Femur (tissue), 1 donor: ENCODE data around the gene JAM2.
"Not testable (repeated sequence)": the region's sequence is repeated elsewhere in the genome, so short reads cannot be mapped to it uniquely, and the experiment has no call there.

Source experiments
- DNase-seq: peaks from one replicate; pipeline ENCODE4 v3.0.0-alpha.2; 2017

The JAM2 gene

DNA sequence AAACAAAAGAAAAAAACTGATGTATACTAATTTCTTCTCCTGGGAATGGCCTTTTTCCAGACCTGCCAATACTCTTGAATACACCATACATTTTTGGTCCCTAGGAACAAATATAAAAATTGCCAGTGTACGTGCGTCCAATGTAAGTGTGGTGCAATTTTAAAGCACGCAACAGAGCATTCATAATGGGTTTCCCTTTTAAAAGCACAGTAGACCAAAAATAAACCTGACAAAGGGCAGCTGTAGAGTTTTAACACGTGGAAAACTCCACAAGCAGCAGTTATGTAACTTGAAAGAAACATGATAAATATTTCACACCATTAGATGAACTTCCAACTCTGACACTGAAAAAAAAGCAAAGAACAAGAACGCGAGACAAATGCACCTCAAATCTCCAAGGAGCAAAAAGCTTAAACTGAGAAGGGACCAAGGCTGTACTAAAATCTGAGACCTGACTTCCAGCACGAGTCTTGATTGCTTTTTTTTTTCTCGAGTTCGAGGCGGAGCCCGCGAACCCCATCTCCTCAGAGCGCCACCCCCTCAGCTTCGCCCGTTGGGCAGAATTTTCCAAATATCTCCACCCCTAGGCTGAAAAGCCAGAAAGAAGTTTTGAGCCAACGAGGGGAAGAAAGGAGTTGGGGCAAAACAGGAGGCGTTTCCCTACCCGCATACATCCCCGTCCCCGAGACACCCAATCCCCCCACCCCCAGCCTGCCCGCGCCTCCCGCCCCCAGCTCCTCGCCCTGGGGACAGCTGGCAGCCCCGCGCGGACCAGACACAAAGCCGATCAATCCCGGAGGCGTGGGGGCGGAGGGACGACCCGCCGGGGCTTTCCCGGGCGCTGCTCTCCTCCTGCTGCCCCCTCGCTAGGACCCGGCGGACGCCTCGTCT, at the start of gene JAM2:
JAM2 (plus strand) TSS at position 599 of the 891 bp plus-strand sequence. CDS start 564 bp downstream, outside the sequence.
- DNase-seq = peak; percentile 70

DNA sequence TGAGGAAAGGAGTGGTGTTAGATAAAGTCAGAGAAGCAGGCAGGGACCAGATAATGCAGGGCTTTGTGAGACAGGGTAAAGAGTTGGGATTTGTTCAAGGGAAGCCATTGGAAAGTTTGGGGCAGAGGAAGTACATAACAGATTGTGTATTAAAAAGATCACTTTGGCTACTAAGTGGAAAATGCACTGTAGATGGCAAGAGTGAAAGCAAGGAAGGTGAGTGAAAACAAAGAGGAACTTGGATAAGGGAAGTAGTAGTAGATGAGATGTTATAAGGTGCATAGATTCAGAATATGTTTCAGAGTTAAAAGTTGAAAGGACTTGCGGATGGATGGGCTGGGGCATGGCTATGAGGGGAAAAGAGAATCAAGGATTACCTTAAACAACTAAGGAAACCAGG, 49.2 kb upstream of the JAM2 start:
- no peak for DNase-seq

DNA sequence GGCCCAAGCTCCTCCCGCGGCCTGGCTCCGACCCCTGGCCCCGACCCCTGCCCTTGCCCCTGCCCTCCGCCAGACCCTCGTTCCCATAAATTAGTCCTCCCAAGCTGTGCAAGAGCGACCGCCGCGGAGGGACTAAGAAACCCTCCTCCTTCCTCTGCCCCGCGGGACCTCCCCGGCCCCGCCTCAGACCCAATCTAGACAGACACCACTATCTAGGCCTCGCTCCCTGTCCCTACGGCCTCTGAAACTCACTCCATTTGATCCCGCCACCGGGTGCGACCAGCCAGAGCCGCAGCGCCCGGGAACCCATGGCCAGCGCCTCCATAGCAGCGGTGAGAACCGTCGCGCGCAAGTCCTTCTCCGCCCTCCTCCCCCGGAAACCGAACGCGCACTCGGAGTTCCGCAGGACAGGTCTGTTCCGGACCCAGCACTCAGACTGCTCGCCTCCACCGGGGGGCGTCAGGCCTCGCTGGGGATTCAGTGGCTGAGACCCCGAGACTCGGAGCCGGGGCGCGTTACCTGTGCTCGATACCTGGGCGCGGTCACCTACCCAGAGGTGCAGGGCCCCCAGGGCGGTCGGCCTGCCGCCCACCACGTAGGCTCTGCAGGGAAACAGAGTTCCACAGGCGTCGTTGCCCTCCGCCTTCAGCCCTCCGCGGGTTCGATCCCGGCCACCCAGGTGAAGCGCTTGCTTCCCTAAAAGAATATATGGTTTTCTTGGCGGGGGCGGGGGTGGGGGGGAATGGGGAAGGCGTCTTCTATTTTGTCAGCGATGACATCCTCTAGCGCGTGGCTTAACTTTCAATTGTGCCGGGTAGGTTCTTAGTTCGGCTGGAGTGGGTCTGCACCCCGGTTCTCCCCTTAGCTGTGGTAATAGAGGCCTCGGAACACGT, 31.7 kb upstream of the JAM2 start, which contains the start of gene MRPL39:
MRPL39 (minus strand) TSS at position 331 of the 893 bp plus-strand sequence; CDS start at position 325, 6 bp downstream.
- DNase-seq = peak; percentile 94

GRCh38 chr21:25608044-25608737, 30.9 kb upstream of the JAM2 start:
- DNase-seq = peak; percentile 90

DNA sequence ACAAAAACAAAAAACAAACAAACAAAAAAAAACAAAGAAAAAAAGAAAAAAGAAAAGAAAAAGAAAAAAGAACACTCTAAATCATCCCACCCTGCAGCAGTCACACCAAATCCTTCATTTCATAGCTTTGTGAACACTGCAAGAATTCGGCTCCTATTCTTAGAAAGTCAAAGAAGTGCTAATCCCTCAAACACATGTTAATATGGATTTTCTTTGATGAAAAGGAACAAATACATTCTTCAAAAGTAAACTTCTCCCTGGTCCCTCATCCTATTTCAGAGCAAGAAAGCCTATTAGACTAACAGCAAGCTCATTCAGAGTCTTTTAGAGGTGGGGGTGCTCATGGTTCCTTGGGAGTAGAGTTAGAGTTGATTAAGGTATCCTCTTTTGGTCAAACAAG, 24.6 kb upstream of the JAM2 start:
- DNase-seq = no peak

GRCh38 chr21:25615880-25616279, 23.2 kb upstream of the JAM2 start:
- DNase-seq = no peak

DNA sequence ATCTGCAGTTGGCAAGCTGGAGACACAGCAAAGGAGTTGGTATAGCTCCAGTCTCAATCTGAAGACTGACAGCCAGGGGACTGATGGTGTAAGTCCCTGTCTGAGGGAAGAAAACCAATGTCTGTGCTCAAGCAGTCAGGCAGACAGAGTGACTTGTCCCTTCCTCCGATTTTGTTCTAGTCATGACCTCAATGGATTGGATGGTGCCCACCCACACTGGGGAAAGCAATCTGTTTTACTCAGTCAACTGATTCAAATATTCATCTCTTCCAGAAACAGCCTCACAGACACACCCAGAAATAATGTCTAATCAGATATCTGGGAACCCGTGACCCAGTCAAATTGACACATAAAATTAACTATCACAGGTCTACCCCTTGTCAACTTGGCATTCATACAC, 19.9 kb upstream of the JAM2 start:
- DNase-seq = no peak

DNA sequence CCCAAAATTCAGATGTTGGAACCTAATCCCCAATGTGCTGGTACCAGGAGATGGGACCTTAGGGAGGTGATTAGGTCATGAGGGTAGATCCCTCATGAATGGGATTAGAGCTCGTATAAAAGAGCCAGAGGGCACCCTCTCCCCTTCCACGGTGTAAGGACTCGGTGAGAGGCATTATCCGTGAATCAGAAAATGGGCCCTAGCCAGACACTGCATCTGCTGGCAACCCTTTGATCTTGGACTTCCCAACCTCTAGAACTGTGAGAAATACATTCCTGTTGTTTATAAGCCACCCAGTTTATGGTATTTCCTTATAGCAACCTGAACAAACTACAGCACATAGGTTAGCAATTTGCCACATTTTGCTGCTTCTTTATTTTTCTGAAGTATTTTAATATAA, 14.5 kb upstream of the JAM2 start:
- no peak for DNase-seq

- no peak for DNase-seq
These were observed 14.0 kb upstream of the JAM2 start for GRCh38 chr21:25625036-25625435.

- DNase-seq = not testable (repeated sequence)
These were observed 13.1 kb upstream of the JAM2 start for GRCh38 chr21:25625776-25626555.

DNA sequence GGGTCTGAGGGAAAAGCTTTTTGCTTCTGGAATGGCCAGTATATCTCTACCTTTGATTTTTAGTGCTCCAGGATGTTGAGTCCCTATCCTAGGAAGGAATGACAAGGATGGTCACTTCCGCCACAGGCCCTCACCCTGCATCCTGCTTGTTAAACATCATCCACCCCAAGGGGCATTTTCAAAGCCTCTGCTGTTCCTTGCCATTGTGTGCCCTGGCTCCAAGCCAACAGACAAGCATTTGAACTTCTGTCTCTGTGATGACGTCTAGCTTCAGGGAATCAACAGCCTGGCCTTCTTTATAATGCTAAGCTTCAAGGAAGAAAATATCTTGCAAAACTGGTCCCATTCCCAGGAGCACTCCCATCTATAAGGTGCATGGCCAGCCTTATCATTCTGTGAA, 12.3 kb upstream of the JAM2 start:
- DNase-seq = peak; percentile 29

DNA sequence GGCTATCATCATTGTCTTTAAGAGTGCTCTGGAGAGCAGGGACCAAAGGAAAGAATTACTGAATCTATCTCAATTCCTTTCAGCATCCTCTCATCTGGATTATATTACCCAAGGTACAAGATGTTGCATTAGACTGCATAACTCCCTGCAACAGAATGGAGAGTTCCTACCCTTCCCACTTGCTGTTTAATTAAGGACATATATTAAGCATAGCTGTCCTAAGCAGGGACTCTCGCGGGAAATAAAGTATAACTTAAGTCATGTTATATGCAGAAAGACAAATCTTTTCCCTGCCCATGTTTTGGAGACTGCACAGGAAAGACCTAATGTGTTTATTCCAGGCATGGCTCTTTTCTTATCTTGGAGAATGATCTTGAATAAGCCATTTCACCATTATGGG, 6.8 kb upstream of the JAM2 start:
- DNase-seq = no peak

DNA sequence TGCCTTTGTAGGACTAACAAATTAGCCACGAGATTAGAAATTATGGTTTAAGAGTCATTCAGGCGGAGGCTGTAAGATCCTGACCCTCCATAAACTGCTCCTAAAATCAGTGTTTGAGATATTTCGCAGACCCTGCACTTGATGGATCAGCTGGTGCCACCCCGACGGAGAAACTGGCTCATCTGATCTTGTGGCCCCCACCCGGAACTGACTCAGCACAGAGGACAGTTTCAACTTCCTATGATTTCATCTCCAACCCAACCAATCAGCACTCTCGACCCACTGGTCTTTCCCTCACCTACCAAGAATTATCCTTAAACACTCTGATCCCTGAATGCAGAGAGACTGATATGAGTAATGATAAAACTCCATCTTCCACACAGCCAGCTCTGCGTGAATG, 3.7 kb upstream of the JAM2 start:
- DNase-seq = no peak

DNA sequence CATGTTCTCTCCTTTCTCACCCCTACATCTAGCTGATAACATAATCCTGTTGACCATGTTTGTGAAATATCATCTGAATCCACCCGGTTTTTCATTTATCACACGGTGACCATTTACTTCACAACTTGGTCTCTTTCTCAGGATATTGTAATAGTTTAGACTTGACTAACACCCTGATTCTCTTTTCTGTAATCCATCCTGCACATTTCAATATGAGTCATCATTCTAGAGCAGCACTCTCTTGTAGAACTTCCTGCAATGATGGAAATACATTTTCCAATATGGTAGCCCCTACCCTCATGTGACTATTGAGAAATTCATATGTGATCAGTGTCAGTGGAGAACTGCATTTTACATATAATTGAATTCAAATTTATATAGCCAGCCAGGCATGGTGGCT, 2.3 kb upstream of the JAM2 start:
- no peak for DNase-seq

- no peak for DNase-seq
These were observed 1.0 kb upstream of the JAM2 start for GRCh38 chr21:25637851-25638659.

DNA sequence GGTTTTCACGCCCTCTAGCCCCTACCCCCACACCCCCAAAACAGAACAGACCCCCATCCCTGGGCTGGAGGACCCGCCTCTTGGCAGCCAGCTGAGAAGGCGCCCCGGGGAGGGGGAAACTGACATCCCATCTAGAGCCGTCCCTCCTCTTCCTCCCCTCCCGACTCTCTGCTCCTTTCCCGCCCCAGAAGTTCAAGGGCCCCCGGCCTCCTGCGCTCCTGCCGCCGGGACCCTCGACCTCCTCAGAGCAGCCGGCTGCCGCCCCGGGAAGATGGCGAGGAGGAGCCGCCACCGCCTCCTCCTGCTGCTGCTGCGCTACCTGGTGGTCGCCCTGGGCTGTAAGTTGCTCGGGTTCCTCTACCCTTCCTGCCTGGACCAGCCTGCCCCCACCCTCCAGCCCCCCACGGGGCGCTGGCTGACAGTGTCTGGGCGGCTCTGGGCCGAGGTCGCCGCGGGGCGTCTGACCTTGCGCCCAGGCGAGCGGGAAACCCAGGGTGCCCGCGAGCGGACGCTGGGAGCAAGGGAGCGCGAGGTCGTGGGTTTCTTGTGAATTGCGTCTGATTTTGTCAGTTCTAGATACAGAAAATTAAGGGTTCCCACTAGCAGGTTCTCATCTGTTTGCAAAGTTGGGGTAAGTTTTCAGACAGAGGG, 618 bp downstream of the JAM2 start:
- DNase-seq = peak; percentile 74

GRCh38 chr21:25640202-25640942, 1.3 kb downstream of the JAM2 start:
- peak; percentile 64 for DNase-seq

DNA sequence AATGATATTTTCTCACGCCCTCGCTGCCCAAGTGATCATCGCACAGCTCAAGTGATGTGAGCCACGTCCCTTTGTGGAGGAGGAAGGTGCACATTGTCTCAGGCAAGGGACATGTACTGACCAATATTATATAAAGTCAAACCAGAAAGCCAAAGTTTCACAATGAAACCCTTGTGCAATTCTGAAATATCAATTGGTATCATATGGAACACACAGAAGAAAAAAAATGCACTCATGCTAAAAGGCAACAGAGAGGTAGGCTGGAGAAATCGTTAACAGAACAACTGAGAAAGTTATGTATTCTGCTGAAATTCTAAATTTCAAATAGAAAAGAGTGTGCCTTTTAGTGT, 1.9 kb downstream of the JAM2 start:
- DNase-seq = no peak

GRCh38 chr21:25643486-25643885, 4.4 kb downstream of the JAM2 start:
- no peak for DNase-seq

DNA sequence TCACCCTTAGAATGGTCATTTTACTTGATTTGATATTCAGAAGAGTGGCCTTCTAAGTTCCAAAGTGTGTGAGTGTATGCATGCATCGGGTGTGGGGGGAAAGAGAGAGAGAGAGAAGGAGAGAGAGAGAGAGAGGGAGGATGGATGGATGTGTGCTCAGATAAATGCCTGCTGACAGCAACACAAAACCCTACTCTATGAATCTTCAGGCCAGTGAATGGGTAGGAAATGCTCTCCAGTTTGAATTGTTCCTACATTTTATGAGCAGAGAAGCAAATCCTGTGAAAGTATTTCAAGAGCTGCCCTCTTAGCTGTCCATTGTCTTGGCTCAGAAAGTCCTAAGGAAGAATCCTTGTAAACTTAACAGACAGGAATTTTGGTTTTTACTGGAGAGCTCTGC, 7.4 kb downstream of the JAM2 start:
- DNase-seq = no peak
